ENCODE data around the gene OR5H14.
"Not testable (repeated sequence)": the region's sequence is repeated elsewhere in the genome, so short reads cannot be mapped to it uniquely, and the experiment has no call there.

Gene OR5H14

DNA sequence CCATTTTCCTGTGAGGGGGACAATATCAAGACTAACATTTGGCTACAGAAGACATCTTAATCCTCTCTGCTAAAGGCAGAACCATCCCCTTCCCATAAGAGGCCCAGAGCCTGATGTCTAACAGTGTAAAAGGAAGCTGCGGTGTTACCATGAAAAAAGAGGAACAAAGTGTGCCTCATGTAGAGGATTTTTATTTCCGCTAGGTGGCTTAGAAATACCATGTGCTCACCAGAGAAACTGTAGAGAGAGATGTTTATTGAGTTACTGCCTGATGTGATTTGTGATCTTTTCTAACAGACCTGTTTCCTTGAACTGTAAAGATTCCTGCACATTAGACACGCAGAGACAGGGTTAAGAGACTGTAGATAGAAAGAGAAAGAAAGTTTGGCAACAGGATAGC lies 41.3 kb downstream of the OR5H14 start:
- in situ Hi-C loops (cut with MboI; ENCODE audit: low pct_unique_long_range_greater_than_20kb, low sequenced_read_pairs, unreplicated experiment) = no loop called here
- TF ChIP-seq, protein P1, sequence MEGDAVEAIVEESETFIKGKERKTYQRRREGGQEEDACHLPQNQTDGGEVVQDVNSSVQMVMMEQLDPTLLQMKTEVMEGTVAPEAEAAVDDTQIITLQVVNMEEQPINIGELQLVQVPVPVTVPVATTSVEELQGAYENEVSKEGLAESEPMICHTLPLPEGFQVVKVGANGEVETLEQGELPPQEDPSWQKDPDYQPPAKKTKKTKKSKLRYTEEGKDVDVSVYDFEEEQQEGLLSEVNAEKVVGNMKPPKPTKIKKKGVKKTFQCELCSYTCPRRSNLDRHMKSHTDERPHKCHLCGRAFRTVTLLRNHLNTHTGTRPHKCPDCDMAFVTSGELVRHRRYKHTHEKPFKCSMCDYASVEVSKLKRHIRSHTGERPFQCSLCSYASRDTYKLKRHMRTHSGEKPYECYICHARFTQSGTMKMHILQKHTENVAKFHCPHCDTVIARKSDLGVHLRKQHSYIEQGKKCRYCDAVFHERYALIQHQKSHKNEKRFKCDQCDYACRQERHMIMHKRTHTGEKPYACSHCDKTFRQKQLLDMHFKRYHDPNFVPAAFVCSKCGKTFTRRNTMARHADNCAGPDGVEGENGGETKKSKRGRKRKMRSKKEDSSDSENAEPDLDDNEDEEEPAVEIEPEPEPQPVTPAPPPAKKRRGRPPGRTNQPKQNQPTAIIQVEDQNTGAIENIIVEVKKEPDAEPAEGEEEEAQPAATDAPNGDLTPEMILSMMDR (IDR thresholded peaks at IDR 0.05; ENCODE audit: extremely low read depth, insufficient read depth, missing control alignments) = peak; percentile 45
- peak; percentile 7 for DNase-seq (ENCODE audit: low spot score)

DNA sequence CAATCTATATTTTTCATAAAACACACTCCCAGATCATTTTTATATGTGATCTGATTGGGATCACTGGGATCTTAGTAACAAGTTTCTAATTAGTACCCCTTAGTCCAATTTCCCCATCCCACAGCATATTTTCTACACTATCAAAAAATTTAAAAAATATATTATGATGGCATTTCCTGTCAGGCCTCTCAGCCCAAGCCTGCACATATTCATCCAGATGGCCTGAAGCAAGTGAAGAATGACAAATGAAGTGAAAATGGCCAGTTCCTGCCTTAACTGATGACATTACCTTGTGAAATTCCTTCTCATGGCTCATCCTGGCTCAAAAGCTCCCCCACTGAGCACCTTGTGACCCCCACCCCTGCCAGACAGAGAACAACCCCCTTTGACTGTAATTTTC lies 43.6 kb downstream of the OR5H14 start:
- DNase-seq (ENCODE audit: low spot score); in situ Hi-C loops (cut with MboI; ENCODE audit: low pct_unique_long_range_greater_than_20kb, low sequenced_read_pairs, unreplicated experiment): not testable (repeated sequence)

DNA sequence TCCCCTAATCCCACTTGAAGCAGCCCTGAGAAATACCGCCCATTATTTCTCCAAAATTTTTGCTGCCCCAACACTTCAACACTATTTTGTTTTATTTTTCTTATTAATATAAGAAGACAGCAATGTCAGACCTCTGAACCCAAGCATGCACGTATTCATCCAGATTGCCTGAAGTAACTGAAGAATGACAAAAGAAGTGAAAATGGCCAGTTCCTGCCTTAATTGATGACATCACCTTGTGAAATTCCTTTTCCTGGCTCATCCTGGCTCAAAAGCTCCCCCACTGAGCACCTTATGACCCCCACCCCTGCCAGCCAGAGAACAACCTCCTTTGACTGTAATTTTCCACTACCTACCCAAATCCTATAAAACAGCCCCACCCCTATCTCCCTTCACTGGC lies 49.0 kb downstream of the OR5H14 start:
- DNase-seq (ENCODE audit: low spot score) = not testable (repeated sequence)

DNA sequence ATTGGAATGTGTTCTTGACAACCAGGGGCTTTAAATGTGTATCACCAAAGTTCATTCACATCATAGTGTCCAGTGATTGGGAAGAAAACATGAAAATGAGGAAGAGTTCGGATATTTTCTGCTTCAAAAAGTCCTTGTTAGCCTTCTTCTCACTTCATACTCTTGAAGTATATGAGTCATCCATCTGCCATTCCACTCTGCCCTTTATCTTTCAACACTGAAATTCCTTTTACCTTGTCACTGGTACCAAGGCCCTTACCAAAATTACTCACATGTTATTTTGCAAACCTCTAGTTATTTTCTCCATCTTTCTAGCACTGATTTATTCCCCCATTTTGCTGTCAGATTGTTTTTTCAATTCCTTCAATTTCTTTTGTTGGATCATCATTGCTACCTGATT lies 51.7 kb downstream of the OR5H14 start:
- no peak for DNase-seq (ENCODE audit: low spot score)
- in situ Hi-C loops (cut with MboI; ENCODE audit: low pct_unique_long_range_greater_than_20kb, low sequenced_read_pairs, unreplicated experiment) = no loop called here
- TF ChIP-seq, protein P1 (IDR thresholded peaks at IDR 0.05; ENCODE audit: extremely low read depth, insufficient read depth, missing control alignments) = no peak

More for the DNA sequence above, 49.0 kb downstream of the OR5H14 start:
- in situ Hi-C loops (cut with MboI; ENCODE audit: low pct_unique_long_range_greater_than_20kb, low sequenced_read_pairs, unreplicated experiment) = not testable (repeated sequence)

Measured in GM13977 (cell line).